Endothelial cell of umbilical vein (primary cell): ENCODE measurements around the gene AUTS2. TPM values are rescaled to one million over a fixed set of nuclear protein-coding genes. Genes with fewer than 3 reads are reported as not detected.

Source experiments
- BruUV-seq: library from RNA; stranded (reverse); fragments of 400-500 nt; replicated peaks from 2 replicates; lab custom pipeline; 2021; lab: Mats Ljungman, UMichigan
- CTCF ChIA-PET: fragments of 300-600, 350-600 bp; sonication (Branson Sonifier 250); formaldehyde crosslinking; loops from one replicate; lab custom pipeline; 2021; ENCODE audit warnings: antibody characterized with exemption, inconsistent platforms; lab: Charles Lee
- POLR2A ChIA-PET: fragments of 300-600, 350-600 bp; sonication (Branson Sonifier 250); formaldehyde crosslinking; loops from one replicate; lab custom pipeline; 2021; ENCODE audit warnings: antibody characterized with exemption, inconsistent platforms; lab: Charles Lee
- DNase-seq: peaks from one replicate; pipeline ENCODE4 v3.0.0-alpha.2; 2011; ENCODE audit warnings: low read depth, low spot score
- FAIRE-seq: peaks from 2 replicates; lab custom pipeline; 2011; peaks lifted over from hg19 to GRCh38; lab: Jason Lieb, UNC
- H2AFZ ChIP-seq: 2 replicates; pipeline ENCODE4 v1.6.0; 2012; ENCODE audit warnings: low read depth, low read length, control low read depth, inconsistent platforms
- H3K27ac ChIP-seq: 2 replicates; pipeline ENCODE4 v1.5.1; 2011; ENCODE audit warnings: low read depth, mild to moderate bottlenecking, control low read depth, low read length, moderate library complexity; ENCODE audit not compliant: insufficient read depth
- H3K27me3 ChIP-seq, 2 experiments: 2 replicates each; pipeline versions ENCODE4 v1.6.0 to v1.6.1; 2011; ENCODE audit warnings: low read length in 2 of 2, mixed read lengths in 1 of 2; ENCODE audit not compliant: control insufficient read depth in 2 of 2, insufficient read depth in 2 of 2
- H3K36me3 ChIP-seq, 2 experiments: 2 replicates in 1 of 2; 3 replicates in 1 of 2; pipeline ENCODE4 v1.5.1; 2011; ENCODE audit warnings: low read length in 2 of 2, mild to moderate bottlenecking in 1 of 2, moderate library complexity in 1 of 2; ENCODE audit not compliant: control insufficient read depth in 2 of 2, insufficient read depth in 2 of 2; ENCODE audit errors: extremely low read depth in 1 of 2
- H3K4me1 ChIP-seq: 3 replicates; pipeline ENCODE4 v1.5.1; 2011; ENCODE audit warnings: mild to moderate bottlenecking, low read length; ENCODE audit not compliant: control insufficient read depth, insufficient read depth; ENCODE audit errors: extremely low read depth
- H3K4me2 ChIP-seq: 2 replicates; pipeline ENCODE4 v1.6.1; 2011; ENCODE audit warnings: low read length, control low read depth, mixed read lengths; ENCODE audit not compliant: insufficient read depth
- H3K4me3 ChIP-seq, 3 experiments: fragments of 200-600 bp in 1 of 3; sonication (generic), shearing (Covaris generic) in 1 of 3; replicated peaks in 1 of 3; 2 replicates each; pipeline ENCODE4 v1.5.1; 2011 to 2016; ENCODE audit warnings: control low read depth in 3 of 3, low read length in 3 of 3, mild to moderate bottlenecking in 2 of 3, inconsistent platforms in 1 of 3, low read depth in 1 of 3, moderate library complexity in 1 of 3; ENCODE audit not compliant: insufficient read depth in 1 of 3
- H3K79me2 ChIP-seq: 2 replicates; pipeline ENCODE4 v1.6.0; 2012; ENCODE audit warnings: low read length, inconsistent platforms; ENCODE audit not compliant: control insufficient read depth, insufficient read depth
- H3K9ac ChIP-seq: replicated peaks from 2 replicates; pipeline ENCODE3; 2011; ENCODE audit warnings: low read length, control low read depth; ENCODE audit not compliant: insufficient read depth; ENCODE audit errors: extremely low read depth
- H3K9me1 ChIP-seq: replicated peaks from 3 replicates; pipeline ENCODE4 v1.6.0; 2011; ENCODE audit warnings: mild to moderate bottlenecking, low read length; ENCODE audit not compliant: control insufficient read depth, insufficient read depth; ENCODE audit errors: extremely low read depth
- H3K9me3 ChIP-seq: replicated peaks from 2 replicates; pipeline ENCODE4 v1.5.1; 2012; ENCODE audit warnings: low read length, inconsistent platforms; ENCODE audit not compliant: control insufficient read depth, insufficient read depth
- H4K20me1 ChIP-seq: replicated peaks from 2 replicates; pipeline ENCODE3; 2011; ENCODE audit warnings: mild to moderate bottlenecking, low read length; ENCODE audit not compliant: control insufficient read depth, insufficient read depth; ENCODE audit errors: extremely low read depth
- EZH2 ChIP-seq: IDR thresholded peaks from 2 replicates; pipeline ENCODE4 v1.6.1; 2012; ENCODE audit warnings: borderline replicate concordance, low read depth, mild to moderate bottlenecking, moderate library complexity, low read length, inconsistent platforms; ENCODE audit not compliant: severe bottlenecking
- FOS ChIP-seq: IDR thresholded peaks from 2 replicates; pipeline ENCODE4 v1.6.1; 2011; ENCODE audit warnings: mild to moderate bottlenecking, low read length, moderate library complexity, borderline replicate concordance; ENCODE audit not compliant: insufficient read depth
- GATA2 ChIP-seq: IDR thresholded peaks from 2 replicates; pipeline ENCODE4 v1.7.0; 2011; ENCODE audit warnings: low read depth, mild to moderate bottlenecking, moderate library complexity, mixed read lengths, low read length; ENCODE audit not compliant: insufficient read length, insufficient read depth
- JUN ChIP-seq: IDR thresholded peaks from 2 replicates; pipeline ENCODE4 v1.6.1; 2011; ENCODE audit warnings: borderline replicate concordance, low read depth; ENCODE audit not compliant: insufficient read length, insufficient read depth
- MYC ChIP-seq: IDR thresholded peaks from one replicate; pipeline ENCODE4 v1.6.1; 2011; ENCODE audit warnings: mild to moderate bottlenecking, low read depth, low read length
- POLR2A ChIP-seq: IDR thresholded peaks from 2 replicates; pipeline ENCODE4 v1.6.1; 2012; ENCODE audit warnings: low read depth, mild to moderate bottlenecking, control low read depth, low read length
- dilution Hi-C: fragments of 300-500 bp; cut with MboI; formaldehyde crosslinking; loops from one replicate; pipeline ENCODE4 v1.15.0; 2019; ENCODE audit warnings: low sequenced_read_pairs; ENCODE audit not compliant: extremely low pct_ligation_motif_present
- intact Hi-C: fragments of 100-400 bp; cut with micrococcal nuclease; formaldehyde crosslinking; loops from one replicate; pipeline ENCODE4 v1.10.0; 2022
- polyA plus RNA-seq, 4 experiments: library from polyadenylated mRNA; depleted of rRNA in 3 of 4; stranded (reverse) in 3 of 4; unstranded in 1 of 4; fragments of >200 nt; gene quantifications; 2 replicates each; pipeline versions ENCODE4 v1.2.1 to v1.2.3, GENCODE V29; 2011 to 2012; ENCODE audit warnings: missing spikeins in 1 of 4
- total RNA-seq: library from RNA; stranded (reverse); gene quantifications from 2 replicates; pipeline ENCODE4 v1.2.3, GENCODE V29; 2021
- TF ChIP-seq, protein P1 (sequence below): IDR thresholded peaks from 2 replicates; pipeline ENCODE4 v1.6.1; 2011; ENCODE audit not compliant: insufficient read depth, insufficient read length
- TF ChIP-seq, protein P2 (sequence below), 2 donors: IDR thresholded peaks; 1 replicate in 1 of 2; 2 replicates in 1 of 2; pipeline ENCODE4 v1.5.1; 2011; ENCODE audit warnings: low read length in 2 of 2, mild to moderate bottlenecking in 2 of 2, moderate library complexity in 2 of 2, control low read depth in 1 of 2, inconsistent platforms in 1 of 2, low read depth in 1 of 2; ENCODE audit not compliant: insufficient read depth in 1 of 2; ENCODE audit errors: extremely low read depth in 1 of 2

Gene AUTS2
- total and polyA plus RNA-seq, 2 donors (not counting 3 experiments of a cell fraction or from before 2014, with no cell fraction given): 0.59 to 8.0 TPM

DNA sequence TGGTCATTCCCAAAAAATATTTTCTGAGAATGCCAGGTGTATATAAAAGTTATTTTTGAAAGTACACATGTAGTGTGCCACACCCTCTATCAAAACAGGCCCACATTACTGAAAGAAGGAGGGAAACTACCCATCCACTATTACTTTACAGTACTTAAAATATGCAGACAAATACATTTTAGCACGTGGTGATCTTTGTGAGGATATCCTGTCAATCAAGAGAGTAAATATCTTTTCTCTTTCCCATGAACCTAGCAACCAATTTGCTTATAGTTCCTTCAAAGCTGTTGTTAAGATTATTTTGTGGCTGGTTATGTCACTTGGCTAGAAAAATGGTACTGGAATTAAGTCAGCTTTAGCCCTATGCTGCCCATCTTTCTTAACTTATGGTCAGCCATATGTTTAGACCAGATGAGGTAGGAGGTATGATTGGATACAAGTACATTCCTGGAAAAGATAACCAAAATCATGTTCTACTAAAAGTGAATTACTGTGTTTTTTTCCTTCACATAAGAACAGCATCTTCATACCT lies 70.1 kb downstream of the AUTS2 start:
- H2AFZ ChIP-seq: no peak overlapping the region
- no peaks in the 10 kb centered on the region for H3K79me2 ChIP-seq
- no peak for TF ChIP-seq MYC
- ChIA-PET CTCF (no interaction called here), POLR2A (no interaction called here)
- H4K20me1 ChIP-seq: no peaks in the 10 kb centered on the region
- DNase-seq: no peak
- H3K9ac ChIP-seq: no peak overlapping the region
- H3K4me2 ChIP-seq: no peak overlapping the region
- dilution Hi-C loops: no loop called here
- no peaks in the 10 kb centered on the region for H3K9me3 ChIP-seq
- no peak for FAIRE-seq
- no peaks in the 10 kb centered on the region for H3K9me1 ChIP-seq
- no TSS peak for BruUV-seq
- intact Hi-C loops: no loop called here
- H3K4me1 ChIP-seq: no peaks in the 10 kb centered on the region
- H3K36me3 ChIP-seq: no peaks in the 10 kb centered on the region
- H3K4me3 ChIP-seq: no peak overlapping the region
- H3K27ac ChIP-seq: no peak overlapping the region
- H3K27me3 ChIP-seq: no peaks in the 10 kb centered on the region

DNA sequence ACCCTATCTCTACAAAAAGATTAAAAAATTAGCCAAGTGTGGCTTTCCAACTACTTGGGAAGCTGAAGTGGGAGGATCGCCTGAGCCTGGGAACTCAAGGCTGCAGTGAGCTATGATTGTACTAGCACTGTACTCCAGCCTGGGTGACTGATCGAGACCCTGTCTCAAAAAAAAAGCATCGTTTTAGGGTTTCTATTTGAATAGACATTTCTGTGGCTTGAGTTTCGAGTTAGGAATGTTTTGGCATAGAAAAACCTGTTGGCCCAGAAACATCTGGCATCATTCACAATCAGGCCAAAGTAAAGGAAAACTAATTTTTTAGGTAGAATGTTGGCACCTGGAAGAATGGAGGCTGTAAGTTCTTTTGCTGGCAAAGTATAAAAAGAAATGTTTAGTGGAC lies 72.4 kb downstream of the AUTS2 start:
- H3K9me3 ChIP-seq: no peaks in the 10 kb centered on the region
- no peaks in the 10 kb centered on the region for H3K4me1 ChIP-seq
- ChIA-PET CTCF (no interaction called here), POLR2A (no interaction called here)
- no peak overlapping the region for H3K4me2 ChIP-seq
- H3K36me3 ChIP-seq: no peaks in the 10 kb centered on the region
- no peak for TF ChIP-seq FOS
- no peak for TF ChIP-seq EZH2
- TF ChIP-seq JUN: no peak
- TF ChIP-seq MYC: no peak
- TF ChIP-seq, protein P1, sequence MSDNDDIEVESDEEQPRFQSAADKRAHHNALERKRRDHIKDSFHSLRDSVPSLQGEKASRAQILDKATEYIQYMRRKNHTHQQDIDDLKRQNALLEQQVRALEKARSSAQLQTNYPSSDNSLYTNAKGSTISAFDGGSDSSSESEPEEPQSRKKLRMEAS: no peak
- no peak for TF ChIP-seq GATA2
- TF ChIP-seq POLR2A: no peak
- TF ChIP-seq, protein P2, sequence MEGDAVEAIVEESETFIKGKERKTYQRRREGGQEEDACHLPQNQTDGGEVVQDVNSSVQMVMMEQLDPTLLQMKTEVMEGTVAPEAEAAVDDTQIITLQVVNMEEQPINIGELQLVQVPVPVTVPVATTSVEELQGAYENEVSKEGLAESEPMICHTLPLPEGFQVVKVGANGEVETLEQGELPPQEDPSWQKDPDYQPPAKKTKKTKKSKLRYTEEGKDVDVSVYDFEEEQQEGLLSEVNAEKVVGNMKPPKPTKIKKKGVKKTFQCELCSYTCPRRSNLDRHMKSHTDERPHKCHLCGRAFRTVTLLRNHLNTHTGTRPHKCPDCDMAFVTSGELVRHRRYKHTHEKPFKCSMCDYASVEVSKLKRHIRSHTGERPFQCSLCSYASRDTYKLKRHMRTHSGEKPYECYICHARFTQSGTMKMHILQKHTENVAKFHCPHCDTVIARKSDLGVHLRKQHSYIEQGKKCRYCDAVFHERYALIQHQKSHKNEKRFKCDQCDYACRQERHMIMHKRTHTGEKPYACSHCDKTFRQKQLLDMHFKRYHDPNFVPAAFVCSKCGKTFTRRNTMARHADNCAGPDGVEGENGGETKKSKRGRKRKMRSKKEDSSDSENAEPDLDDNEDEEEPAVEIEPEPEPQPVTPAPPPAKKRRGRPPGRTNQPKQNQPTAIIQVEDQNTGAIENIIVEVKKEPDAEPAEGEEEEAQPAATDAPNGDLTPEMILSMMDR (IDR thresholded peaks at IDR 0.05; ENCODE audit: extremely low read depth in 1 of 2, insufficient read depth in 1 of 2, low read depth in 1 of 2, low read length in 2 of 2): no peak
- intact Hi-C loops: no loop called here
- no peaks in the 10 kb centered on the region for H3K9me1 ChIP-seq
- no peaks in the 10 kb centered on the region for H3K27me3 ChIP-seq
- no peak overlapping the region for H2AFZ ChIP-seq
- no peak overlapping the region for H3K27ac ChIP-seq
- dilution Hi-C loops: no loop called here
- H3K9ac ChIP-seq: no peak overlapping the region
- FAIRE-seq: no peak
- DNase-seq: no peak
- H4K20me1 ChIP-seq: no peaks in the 10 kb centered on the region
- no peaks in the 10 kb centered on the region for H3K79me2 ChIP-seq
- no TSS peak for BruUV-seq
- H3K4me3 ChIP-seq: no peak overlapping the region
